ENCODE data around the gene ALOX5AP.

The ALOX5AP gene

GRCh38 chr13:30730526-30730925 lies 4.8 kb upstream of the ALOX5AP start:
- no peak for DNase-seq (ENCODE audit: insufficient read length, low spot score)
- no peak for TF ChIP-seq CTCF (IDR thresholded peaks at IDR 0.05; ENCODE audit: insufficient read depth, missing control alignments)
- FAIRE-seq = no peak

GRCh38 chr13:30731361-30732045 lies 3.8 kb upstream of the ALOX5AP start:
- FAIRE-seq = no peak
- TF ChIP-seq CTCF (IDR thresholded peaks at IDR 0.05; ENCODE audit: insufficient read depth, missing control alignments) = no peak
- DNase-seq (ENCODE audit: insufficient read length, low spot score) = no peak

GRCh38 chr13:30732046-30732390 lies 3.3 kb upstream of the ALOX5AP start:
- DNase-seq (ENCODE audit: insufficient read length, low spot score) = no peak
- no peak for TF ChIP-seq CTCF (IDR thresholded peaks at IDR 0.05; ENCODE audit: insufficient read depth, missing control alignments)
- FAIRE-seq = no peak

GRCh38 chr13:30734439-30734838 lies 904 bp upstream of the ALOX5AP start:
- DNase-seq (ENCODE audit: insufficient read length, low spot score) (no peak), FAIRE-seq (no peak)
- TF ChIP-seq CTCF (IDR thresholded peaks at IDR 0.05; ENCODE audit: insufficient read depth, missing control alignments) = no peak

- DNase-seq (ENCODE audit: insufficient read length, low spot score) (no peak), FAIRE-seq (no peak)
- TF ChIP-seq CTCF (IDR thresholded peaks at IDR 0.05; ENCODE audit: insufficient read depth, missing control alignments) = no peak
These were observed 481 bp downstream of the ALOX5AP start for GRCh38 chr13:30735872-30736175.

- no peak for TF ChIP-seq CTCF (IDR thresholded peaks at IDR 0.05; ENCODE audit: insufficient read depth, missing control alignments)
- DNase-seq (ENCODE audit: insufficient read length, low spot score) = no peak
- no peak for FAIRE-seq
These were observed 1.3 kb downstream of the ALOX5AP start for GRCh38 chr13:30736461-30737320.
